HK-2 (cell line): ENCODE results near the gene PROSER1.
A peak's percentile ranks its signal among the peaks of the same experiment; 100 is the strongest.
"Not testable (repeated sequence)": the region's sequence is repeated elsewhere in the genome, so short reads cannot be mapped to it uniquely, and the experiment has no call there.

Experiments
- DNase-seq: peaks from one replicate; pipeline ENCODE4 v3.0.0-alpha.2; 2018; ENCODE audit not compliant: unreplicated experiment

Gene PROSER1

DNA sequence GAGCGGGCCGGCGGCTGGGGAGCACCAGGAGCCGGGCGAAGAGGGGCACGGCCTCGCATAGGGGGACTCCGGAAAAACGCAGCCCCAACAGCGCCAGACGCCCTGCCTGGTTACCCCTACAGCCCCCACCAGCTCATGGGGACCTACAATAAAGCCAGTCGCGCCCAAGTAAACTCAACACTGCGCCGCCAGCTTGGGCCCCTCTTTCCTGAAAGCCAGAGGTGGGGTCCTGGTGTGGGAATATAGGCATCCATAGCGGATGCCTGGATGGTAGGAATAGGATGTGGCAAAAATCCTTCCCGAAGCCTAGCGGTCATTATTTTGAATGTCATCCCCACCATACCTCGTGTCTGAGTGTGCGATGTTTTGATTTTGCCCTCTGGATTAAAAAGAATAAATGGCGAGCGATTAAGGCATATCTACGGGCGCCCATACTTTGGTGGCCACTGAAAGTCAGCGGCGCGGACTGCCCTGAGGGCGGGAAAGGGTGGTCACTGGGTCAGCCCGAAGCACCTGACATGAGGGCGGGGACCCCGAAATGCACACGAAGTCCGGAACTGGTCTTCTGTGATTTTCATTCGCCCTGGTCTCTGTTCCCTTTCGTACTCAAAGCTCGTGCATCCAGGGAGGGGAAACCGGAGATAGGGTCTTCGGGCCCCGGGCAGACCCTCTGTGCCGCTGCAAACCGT is at the start of gene PROSER1, which contains the start of gene NHLRC3:
Gene PROSER1 (minus strand): TSS at position 210 of the 689 bp plus-strand sequence. CDS start 847 bp downstream, outside the sequence.
Gene NHLRC3 (plus strand): TSS at position 577 of the 689 bp plus-strand sequence. CDS start 184 bp downstream, outside the sequence.
- peak; percentile 75 for DNase-seq

- DNase-seq, result not testable (repeated sequence)
Observed at GRCh38 chr13:39086251-39086945, 48.5 kb upstream of the PROSER1 start.

DNA sequence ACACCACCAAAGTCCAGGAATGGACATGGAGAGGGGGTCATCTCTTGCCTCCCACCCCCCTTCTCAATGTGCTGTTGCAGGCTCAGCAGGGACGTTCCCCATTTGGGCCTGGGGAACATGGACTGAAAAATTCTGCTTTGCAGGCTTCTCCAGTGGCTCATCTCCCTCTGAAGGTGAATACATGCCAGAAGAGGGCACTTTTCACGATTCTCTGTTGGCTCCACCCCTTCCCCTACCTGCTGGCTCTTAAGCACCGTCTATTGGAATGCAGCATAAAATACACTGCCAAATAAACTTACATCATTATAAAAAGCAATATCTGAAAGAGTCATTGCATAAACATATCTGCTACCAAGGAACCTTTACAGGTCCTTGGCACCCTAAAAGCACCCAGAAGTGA is 36.1 kb upstream of the PROSER1 start:
- DNase-seq, result no peak

DNA sequence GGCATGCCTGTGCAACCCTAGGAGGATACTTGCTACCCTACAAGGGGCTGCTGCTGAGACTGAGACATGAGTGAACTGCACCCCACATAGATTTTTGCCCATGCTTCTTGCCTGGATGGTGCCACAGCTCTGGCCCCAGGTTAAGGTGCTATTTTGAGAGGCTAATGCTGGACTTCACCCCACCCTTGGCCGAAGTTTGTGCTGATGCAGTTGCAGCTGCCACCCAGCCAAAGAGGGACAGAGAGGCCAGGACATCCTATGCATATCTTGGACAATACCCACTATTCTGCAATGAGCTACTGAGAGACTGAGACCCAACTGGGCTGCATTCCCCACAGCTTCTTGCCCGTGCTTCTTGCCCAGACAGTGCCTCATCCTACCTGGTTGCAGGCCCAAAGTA is 35.0 kb upstream of the PROSER1 start:
- no peak for DNase-seq

- DNase-seq, result no peak
Observed at GRCh38 chr13:39062004-39062403, 24.1 kb upstream of the PROSER1 start.

- DNase-seq, result no peak
Observed at GRCh38 chr13:39058040-39058439, 20.2 kb upstream of the PROSER1 start.

- no peak for DNase-seq
Observed at GRCh38 chr13:39056018-39056417, 18.1 kb upstream of the PROSER1 start.

GRCh38 chr13:39054112-39054511 is 16.2 kb upstream of the PROSER1 start:
- DNase-seq, result no peak

GRCh38 chr13:39052944-39053343 is 15.1 kb upstream of the PROSER1 start:
- DNase-seq, result no peak

DNA sequence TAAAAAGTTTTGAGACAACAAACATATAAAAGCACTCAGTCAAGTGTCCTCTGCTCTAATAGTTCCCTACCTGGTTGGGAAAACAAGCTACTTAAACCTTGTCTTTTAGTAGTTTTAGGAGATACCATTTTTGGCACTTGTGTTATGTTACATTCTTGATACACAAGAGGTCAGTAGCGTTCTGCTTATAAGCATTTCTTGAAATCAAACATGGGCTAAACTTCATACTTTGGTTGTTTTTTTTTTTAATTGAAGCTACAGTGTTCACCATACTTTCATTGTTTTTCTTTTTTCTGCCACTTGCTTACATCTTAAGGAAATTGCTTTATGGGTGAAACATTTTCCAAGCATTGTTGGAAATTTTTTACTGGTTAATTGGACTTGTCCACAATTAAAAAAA is 13.3 kb upstream of the PROSER1 start:
- DNase-seq, result no peak

DNA sequence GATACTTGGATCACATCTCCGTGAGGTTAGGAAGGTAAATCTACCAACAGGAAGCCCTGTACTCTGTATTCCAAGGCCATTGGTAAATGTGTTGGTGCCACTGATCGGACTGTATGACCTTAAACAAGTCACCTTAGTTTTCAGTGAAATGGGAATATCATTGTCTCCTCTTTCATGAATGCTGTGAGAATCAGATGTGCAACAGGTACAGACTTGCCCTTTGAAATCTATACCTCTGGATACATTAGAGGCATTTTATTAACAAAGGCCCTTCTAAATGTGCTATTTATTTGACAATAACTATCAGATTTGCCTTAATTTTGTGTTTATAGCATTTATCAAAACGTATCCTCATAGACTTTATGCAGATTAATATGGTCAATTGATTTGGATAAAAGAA is 11.4 kb upstream of the PROSER1 start:
- no peak for DNase-seq

GRCh38 chr13:39048806-39049205 is 10.9 kb upstream of the PROSER1 start:
- no peak for DNase-seq

DNA sequence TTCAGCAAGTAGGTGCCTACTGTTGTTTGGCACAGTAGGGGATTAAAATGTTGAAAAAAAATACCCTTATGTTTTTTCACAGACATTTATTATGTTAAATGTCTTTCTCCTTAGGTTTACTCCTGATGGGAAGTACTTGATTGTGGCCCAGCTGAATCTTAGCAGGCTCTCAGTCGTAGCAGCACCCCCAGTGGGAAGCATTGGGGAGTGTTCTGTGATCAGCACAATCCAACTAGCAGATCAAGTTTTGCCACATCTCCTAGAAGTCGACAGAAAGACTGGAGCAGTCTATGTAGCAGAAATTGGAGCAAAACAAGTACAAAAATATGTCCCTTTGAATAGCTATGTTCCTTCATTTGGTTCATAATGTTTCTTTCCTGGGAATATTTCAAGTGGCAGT is 9.7 kb upstream of the PROSER1 start:
- no peak for DNase-seq

DNA sequence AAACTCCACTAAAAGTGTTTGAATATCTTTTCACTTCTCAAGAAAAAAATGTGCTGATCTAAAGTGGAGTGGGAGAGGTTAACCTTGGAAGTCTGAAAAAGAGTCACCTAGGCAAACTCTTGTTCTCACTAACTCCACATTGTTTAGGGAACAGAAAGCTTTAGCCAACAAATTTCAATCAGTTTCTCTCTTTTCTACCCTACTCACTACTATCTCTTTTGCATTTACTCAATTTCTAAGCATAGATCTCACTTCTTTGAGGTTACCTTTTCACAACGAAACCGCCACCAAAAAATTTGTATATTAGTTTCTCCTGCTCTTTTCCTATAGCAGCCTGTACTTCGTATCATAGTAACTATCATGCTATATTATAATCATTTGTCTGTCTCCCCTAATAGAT is 6.6 kb upstream of the PROSER1 start:
- no peak for DNase-seq

DNA sequence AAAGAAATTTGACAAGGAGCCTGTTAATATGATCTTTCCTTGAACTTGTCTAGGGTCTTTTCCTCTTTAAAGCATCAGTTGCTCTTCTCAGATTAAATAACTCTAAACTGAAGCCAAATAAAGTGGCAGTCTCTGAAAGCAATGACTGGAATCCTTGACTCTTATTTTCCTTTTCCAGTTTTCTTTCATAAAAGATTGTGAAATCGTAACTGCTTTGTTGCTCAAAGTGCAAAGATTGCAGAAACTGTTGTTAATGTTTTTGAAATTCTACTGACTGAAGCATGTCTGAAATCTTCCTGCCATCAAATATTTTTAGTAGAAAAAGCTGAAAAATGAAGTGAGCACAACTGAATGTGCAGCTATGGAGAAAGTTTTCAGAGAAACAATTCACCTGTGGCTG is 2.3 kb upstream of the PROSER1 start:
- no peak for DNase-seq

DNA sequence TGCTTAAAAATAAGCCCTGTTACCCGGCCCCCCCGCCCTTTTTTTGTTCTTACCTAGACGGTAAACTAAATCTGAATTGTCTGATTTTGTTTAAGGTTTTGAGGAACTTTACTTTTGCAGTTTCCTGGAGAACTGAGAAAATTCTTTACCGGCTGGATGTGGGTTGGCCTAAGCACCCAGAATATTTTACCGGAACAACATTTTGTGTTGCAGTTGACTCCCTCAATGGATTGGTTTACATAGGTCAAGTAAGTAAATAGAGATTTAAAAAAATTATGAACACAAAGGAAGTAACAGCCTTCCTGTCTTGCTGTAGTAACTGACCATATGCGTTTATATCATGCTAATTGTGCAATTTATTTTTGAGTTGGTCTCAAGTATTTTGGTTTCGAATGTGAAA is 1.2 kb upstream of the PROSER1 start:
- DNase-seq, result no peak

DNA sequence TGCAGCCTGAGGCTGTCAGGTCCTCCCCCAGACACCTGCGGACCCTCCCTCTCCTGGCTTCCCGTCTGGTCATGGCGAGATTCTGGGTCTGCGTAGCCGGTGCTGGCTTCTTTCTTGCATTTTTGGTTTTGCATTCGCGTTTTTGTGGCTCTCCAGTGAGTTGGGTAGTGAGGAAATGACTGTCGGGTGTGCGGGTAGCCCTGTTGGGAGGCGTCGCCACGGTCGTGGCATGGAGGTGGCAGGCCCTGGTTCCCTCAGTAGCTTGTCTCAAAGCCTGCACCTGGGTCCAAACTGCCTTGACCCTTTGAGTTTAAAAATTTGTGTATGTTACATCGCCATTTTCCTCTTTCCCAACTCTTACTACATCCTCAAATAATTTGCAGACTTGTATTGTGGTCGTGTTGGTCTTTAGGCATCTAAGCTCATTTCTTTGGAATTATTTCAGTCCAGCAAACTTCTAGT is 711 bp upstream of the PROSER1 start:
- no peak for DNase-seq

DNA sequence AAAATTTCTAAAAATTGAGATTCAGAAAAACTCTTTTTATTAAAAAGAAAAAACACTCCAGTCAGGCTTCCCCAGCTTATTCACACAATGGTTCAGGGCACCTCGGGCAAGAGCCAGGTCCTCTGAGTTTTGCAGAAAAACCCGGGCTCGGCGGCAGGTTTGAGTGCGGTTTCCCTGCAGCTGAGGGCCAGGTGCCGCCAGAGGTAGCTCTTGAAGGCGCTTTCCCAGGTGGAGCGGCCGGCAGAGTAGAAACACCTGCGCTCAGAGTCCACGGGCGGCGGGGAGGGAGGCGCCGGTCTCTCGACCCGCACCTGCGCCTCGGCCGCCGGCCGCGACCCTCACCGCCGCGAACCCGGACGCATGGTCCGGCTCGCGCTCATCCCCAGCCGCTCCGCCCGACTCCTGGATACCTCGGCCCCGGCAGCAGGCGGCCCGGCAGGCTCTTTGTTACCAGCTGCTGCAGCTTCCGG is 444 bp downstream of the PROSER1 start:
- DNase-seq, result no peak

DNA sequence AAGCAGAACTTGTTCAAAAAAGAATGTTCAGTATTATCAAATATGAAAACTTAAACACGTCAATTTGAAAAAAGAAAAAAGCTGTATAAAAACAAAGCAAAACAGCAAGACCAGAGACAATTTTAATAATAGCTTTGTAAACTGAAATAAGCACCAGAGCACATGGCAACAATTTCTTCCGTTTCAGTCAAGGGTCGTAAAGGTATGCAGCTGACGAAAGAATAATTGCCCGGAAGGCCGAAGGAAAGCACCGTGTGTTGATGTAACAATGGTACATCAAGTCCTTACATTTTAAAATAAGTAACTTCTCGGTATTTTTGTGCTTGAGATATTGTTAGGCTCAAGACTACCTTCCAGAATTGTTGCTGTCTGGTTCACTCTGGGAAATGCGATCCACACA is 1.7 kb downstream of the PROSER1 start:
- DNase-seq, result no peak

DNA sequence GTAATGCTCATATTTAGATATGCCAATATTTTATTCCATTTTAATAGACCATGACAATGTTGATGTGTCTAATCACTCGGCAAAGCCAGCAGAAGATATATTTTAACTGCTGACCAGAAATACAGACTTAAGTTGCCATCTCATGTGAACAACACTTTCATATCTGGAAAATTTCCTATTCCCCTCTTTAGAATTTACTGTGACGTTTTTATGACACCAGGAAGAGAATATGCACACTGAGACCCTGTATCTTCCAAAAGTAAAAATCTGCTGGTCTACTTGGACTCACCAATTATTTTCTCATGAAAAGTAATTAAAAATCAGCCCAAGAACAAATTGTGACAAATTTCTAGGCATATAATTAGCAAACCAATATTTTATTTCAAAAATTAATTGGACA is 2.1 kb downstream of the PROSER1 start:
- no peak for DNase-seq

- DNase-seq, result no peak
Observed at GRCh38 chr13:39035204-39035603, 2.7 kb downstream of the PROSER1 start.

DNA sequence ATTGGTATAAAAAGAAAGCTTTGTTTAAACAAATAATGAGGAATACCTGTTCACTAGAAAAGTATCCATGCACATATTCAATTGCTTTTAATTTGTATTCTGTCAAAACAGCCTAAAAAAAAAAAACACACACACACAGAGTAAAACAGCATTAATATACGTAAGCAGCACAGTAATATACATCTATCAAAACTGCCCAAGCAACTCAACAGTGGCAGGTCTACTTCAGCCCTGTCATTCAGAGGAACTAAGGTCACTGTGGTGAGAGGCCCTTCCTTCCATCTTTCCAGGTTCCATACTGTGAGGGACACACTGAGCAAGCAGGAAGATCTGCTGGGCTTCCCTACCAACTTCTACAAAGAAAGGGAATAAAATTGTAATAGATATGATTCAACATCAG is 3.8 kb downstream of the PROSER1 start:
- DNase-seq, result no peak

GRCh38 chr13:39032150-39032549 is 5.7 kb downstream of the PROSER1 start:
- no peak for DNase-seq
